HEK293 (cell line): ENCODE data around the gene CLEC4G.

Experiments used
- CTCF ChIA-PET: fragments of 350-600 bp; formaldehyde crosslinking; extraction: SDS; loops from one replicate; lab custom pipeline; 2021; ENCODE audit warnings: antibody characterized with exemption; lab: Yijun Ruan, JAX
- POLR2A ChIA-PET: fragments of 300-600 bp; formaldehyde crosslinking; extraction: SDS; loops from one replicate; lab custom pipeline; 2020; ENCODE audit warnings: antibody characterized with exemption, inconsistent platforms; lab: Yijun Ruan, JAX
- H3K27ac ChIP-seq: fragments of 200-500 bp; sonication (Bioruptor generic); 2 replicates; pipeline ENCODE4 v1.5.1; 2014; ENCODE audit warnings: low read depth, low read length, control low read depth, inconsistent platforms; ENCODE audit errors: extremely low read depth
- H3K36me3 ChIP-seq, 2 experiments: fragments of 200-500 bp in 1 of 2; sonication (Bioruptor generic) in 1 of 2; 1 replicate in 1 of 2; 2 replicates in 1 of 2; pipeline ENCODE4 v1.5.1; 2014 to 2017; ENCODE audit warnings: inconsistent platforms in 2 of 2, low read length in 2 of 2; ENCODE audit not compliant: control insufficient read depth in 2 of 2, insufficient read depth in 1 of 2
- H3K4me1 ChIP-seq: fragments of 200-500 bp; sonication (Bioruptor generic); 2 replicates; pipeline ENCODE4 v1.5.1; 2014; ENCODE audit warnings: mild to moderate bottlenecking, low read length, inconsistent platforms; ENCODE audit not compliant: control insufficient read depth, insufficient read depth
- H3K4me3 ChIP-seq: 2 replicates; pipeline ENCODE4 v1.5.1; 2011; ENCODE audit warnings: low read depth, mild to moderate bottlenecking, control low read depth, low read length, moderate library complexity
- H3K9me3 ChIP-seq: fragments of 200-500 bp; sonication (Bioruptor generic); 2 replicates; pipeline ENCODE4 v1.5.1; 2014; ENCODE audit warnings: low read depth, low read length, inconsistent platforms; ENCODE audit not compliant: control insufficient read depth, insufficient read depth
- GLIS2 ChIP-seq: fragments of 450-650 bp; formaldehyde crosslinking; IDR thresholded peaks from 2 replicates; pipeline ENCODE4 v1.5.1; 2016; ENCODE audit warnings: missing biosample characterization, missing genetic modification characterization
- KLF7 ChIP-seq: fragments of 450-650 bp; formaldehyde crosslinking; IDR thresholded peaks from 2 replicates; pipeline ENCODE4 v1.5.1; 2016; ENCODE audit warnings: missing biosample characterization, missing genetic modification characterization, borderline replicate concordance
- KLF8 ChIP-seq: fragments of 450-650 bp; formaldehyde crosslinking; IDR thresholded peaks from 2 replicates; pipeline ENCODE4 v1.5.1; 2016; ENCODE audit warnings: missing biosample characterization, missing genetic modification characterization
- KLF9 ChIP-seq: fragments of 450-650 bp; formaldehyde crosslinking; IDR thresholded peaks from 2 replicates; pipeline ENCODE4 v1.5.1; 2016; ENCODE audit warnings: missing biosample characterization, missing genetic modification characterization, low read depth
- OSR2 ChIP-seq: fragments of 450-650 bp; formaldehyde crosslinking; IDR thresholded peaks from 2 replicates; pipeline ENCODE4 v1.5.1; 2016; ENCODE audit warnings: missing biosample characterization, missing genetic modification characterization
- SETDB1 ChIP-seq: IDR thresholded peaks from one replicate; pipeline ENCODE4 v1.6.1; 2017; ENCODE audit warnings: mild to moderate bottlenecking, low read length, moderate library complexity, mixed read lengths; ENCODE audit not compliant: insufficient read length
- SP2 ChIP-seq: fragments of 450-650 bp; formaldehyde crosslinking; IDR thresholded peaks from 2 replicates; pipeline ENCODE4 v1.5.1; 2016; ENCODE audit warnings: missing biosample characterization, missing genetic modification characterization
- ZBTB8A ChIP-seq: fragments of 450-650 bp; formaldehyde crosslinking; IDR thresholded peaks from 2 replicates; pipeline ENCODE4 v1.5.1; 2016; ENCODE audit warnings: missing biosample characterization, missing genetic modification characterization
- ZFP69B ChIP-seq: fragments of 450-650 bp; formaldehyde crosslinking; IDR thresholded peaks from 2 replicates; pipeline ENCODE4 v1.5.1; 2016; ENCODE audit warnings: missing biosample characterization, missing genetic modification characterization
- ZNF311 ChIP-seq: fragments of 450-650 bp; formaldehyde crosslinking; IDR thresholded peaks from 2 replicates; pipeline ENCODE4 v1.5.1; 2017; ENCODE audit warnings: missing biosample characterization, missing genetic modification characterization, borderline replicate concordance
- ZNF48 ChIP-seq: fragments of 450-650 bp; formaldehyde crosslinking; IDR thresholded peaks from 2 replicates; pipeline ENCODE4 v1.5.1; 2016; ENCODE audit warnings: missing biosample characterization, missing genetic modification characterization
- ZNF585B ChIP-seq: fragments of 450-650 bp; formaldehyde crosslinking; IDR thresholded peaks from 2 replicates; pipeline ENCODE4 v1.5.1; 2016; ENCODE audit warnings: missing biosample characterization, missing genetic modification characterization
- ZNF610 ChIP-seq: fragments of 450-650 bp; formaldehyde crosslinking; IDR thresholded peaks from 2 replicates; pipeline ENCODE4 v1.5.1; 2016; ENCODE audit warnings: missing biosample characterization, missing genetic modification characterization, borderline replicate concordance
- ZNF626 ChIP-seq: fragments of 450-650 bp; sonication (Bioruptor Pico); formaldehyde crosslinking; IDR thresholded peaks from 2 replicates; pipeline ENCODE4 v1.5.1; 2018; ENCODE audit warnings: missing biosample characterization, missing genetic modification characterization, inconsistent platforms
- ZNF837 ChIP-seq: fragments of 450-650 bp; formaldehyde crosslinking; IDR thresholded peaks from 2 replicates; pipeline ENCODE4 v1.5.1; 2016; ENCODE audit warnings: missing biosample characterization, missing genetic modification characterization
- TF ChIP-seq, protein P1 (sequence below): fragments of 450-650 bp; formaldehyde crosslinking; IDR thresholded peaks from 2 replicates; pipeline ENCODE4 v1.5.1; 2016; ENCODE audit warnings: missing biosample characterization, missing genetic modification characterization
- TF ChIP-seq, protein P2 (sequence below): fragments of 450-650 bp; formaldehyde crosslinking; IDR thresholded peaks from 2 replicates; pipeline ENCODE4 v1.5.1; 2016; ENCODE audit warnings: missing biosample characterization, missing genetic modification characterization
- TF ChIP-seq, protein P3 (sequence below): fragments of 450-650 bp; formaldehyde crosslinking; IDR thresholded peaks from 2 replicates; pipeline ENCODE4 v1.5.1; 2016; ENCODE audit warnings: missing biosample characterization, missing genetic modification characterization, borderline replicate concordance
- TF ChIP-seq, protein P4 (sequence below): fragments of 450-650 bp; formaldehyde crosslinking; IDR thresholded peaks from 2 replicates; pipeline ENCODE4 v1.5.1; 2016; ENCODE audit warnings: missing biosample characterization, missing genetic modification characterization
- TF ChIP-seq, protein P5 (sequence below): fragments of 450-650 bp; formaldehyde crosslinking; IDR thresholded peaks from 2 replicates; pipeline ENCODE4 v1.5.1; 2016; ENCODE audit warnings: missing biosample characterization, missing genetic modification characterization

The CLEC4G gene

DNA sequence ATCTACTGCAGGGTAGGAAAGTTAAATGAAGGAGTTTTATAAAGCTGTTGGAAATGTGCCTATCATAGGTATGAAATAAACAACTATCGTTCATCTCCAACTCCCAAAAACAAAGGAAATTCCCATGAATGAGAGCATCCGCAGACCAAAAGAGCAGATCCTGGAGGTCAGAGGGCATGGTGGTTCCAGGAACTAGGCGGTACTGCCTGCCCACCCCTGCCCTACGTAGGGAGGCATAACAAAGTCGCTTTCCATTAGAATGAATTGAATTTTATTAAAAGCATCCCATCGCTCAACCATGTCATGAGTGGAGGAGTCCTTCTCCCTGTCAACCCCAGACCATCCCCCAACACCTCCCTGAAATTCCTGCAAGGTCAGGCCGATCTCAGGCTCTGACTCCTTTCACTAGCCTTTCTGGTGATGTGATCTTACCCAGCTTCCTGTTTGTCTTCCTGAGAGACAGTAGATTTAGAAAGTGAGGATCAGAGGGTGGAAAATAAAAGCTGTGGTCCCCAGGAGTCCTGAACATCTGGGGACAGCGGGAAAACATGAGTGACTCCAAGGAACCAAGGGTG, 30.9 kb upstream of the CLEC4G start, which contains the start of gene CLEC4M (continued):
- TF ChIP-seq, protein P1, sequence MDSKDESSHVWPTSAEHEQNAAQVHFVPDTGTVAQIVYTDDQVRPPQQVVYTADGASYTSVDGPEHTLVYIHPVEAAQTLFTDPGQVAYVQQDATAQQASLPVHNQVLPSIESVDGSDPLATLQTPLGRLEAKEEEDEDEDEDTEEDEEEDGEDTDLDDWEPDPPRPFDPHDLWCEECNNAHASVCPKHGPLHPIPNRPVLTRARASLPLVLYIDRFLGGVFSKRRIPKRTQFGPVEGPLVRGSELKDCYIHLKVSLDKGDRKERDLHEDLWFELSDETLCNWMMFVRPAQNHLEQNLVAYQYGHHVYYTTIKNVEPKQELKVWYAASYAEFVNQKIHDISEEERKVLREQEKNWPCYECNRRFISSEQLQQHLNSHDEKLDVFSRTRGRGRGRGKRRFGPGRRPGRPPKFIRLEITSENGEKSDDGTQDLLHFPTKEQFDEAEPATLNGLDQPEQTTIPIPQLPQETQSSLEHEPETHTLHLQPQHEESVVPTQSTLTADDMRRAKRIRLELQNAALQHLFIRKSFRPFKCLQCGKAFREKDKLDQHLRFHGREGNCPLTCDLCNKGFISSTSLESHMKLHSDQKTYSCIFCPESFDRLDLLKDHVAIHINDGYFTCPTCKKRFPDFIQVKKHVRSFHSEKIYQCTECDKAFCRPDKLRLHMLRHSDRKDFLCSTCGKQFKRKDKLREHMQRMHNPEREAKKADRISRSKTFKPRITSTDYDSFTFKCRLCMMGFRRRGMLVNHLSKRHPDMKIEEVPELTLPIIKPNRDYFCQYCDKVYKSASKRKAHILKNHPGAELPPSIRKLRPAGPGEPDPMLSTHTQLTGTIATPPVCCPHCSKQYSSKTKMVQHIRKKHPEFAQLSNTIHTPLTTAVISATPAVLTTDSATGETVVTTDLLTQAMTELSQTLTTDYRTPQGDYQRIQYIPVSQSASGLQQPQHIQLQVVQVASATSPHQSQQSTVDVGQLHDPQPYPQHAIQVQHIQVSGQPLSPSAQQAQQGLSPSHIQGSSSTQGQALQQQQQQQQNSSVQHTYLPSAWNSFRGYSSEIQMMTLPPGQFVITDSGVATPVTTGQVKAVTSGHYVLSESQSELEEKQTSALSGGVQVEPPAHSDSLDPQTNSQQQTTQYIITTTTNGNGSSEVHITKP (tag by site-specific recombination): no peak

DNA sequence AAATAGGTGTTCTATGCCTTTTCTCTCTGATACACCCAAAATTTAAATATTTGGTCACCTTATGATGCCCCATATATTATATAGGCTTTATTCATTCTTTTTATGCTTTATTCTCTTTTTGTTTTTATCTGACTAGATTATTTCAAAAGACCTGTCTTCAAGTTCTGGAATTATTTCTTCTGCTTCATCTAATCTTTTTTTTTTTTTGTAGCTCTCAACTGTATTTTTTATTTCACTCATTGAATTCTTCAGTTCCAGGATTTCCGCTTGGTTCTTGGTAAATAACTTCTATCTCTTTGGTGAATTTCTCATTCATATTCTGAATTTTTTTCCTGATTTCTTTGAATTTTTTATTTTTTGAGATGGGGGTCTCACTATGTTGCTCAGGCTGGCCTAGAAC, 27.2 kb upstream of the CLEC4G start:
- POLR2A ChIA-PET: no interaction called here
- CTCF ChIA-PET: no interaction called here

DNA sequence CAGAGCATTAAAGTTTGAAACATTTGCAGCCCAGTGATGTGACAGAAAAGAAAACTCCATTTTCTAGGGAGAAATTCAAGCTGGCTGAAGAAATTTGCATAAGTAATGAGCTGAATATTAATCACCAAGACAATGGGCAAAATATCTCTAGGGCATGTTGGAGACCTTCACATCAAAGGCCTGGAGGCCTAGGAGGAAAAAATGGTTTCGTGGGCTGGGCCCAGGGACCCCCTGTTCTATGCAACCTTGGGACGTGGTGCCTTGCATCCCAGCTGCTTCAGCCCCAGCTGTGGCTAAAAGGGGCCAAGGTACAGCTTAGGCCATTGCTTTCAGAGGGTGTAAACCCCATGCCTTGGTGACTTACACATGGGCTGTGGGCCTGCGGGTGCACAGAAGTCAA, 25.4 kb upstream of the CLEC4G start:
- ChIA-PET POLR2A (no interaction called here), CTCF (no interaction called here)
- Histone ChIP-seq H3K4me3 (no peak overlapping the region), H3K36me3 (no peaks in the 10 kb centered on the region), H3K4me1 (no peaks in the 10 kb centered on the region), H3K9me3 (no peaks in the 10 kb centered on the region), H3K27ac (no peak overlapping the region)
- TF ChIP-seq ZNF48 (tag by site-specific recombination): no peak
- no peak for TF ChIP-seq ZNF311 (tag by site-specific recombination)
- no peak for TF ChIP-seq ZFP69B
- TF ChIP-seq SETDB1: peak; percentile 77
- TF ChIP-seq, protein P2, sequence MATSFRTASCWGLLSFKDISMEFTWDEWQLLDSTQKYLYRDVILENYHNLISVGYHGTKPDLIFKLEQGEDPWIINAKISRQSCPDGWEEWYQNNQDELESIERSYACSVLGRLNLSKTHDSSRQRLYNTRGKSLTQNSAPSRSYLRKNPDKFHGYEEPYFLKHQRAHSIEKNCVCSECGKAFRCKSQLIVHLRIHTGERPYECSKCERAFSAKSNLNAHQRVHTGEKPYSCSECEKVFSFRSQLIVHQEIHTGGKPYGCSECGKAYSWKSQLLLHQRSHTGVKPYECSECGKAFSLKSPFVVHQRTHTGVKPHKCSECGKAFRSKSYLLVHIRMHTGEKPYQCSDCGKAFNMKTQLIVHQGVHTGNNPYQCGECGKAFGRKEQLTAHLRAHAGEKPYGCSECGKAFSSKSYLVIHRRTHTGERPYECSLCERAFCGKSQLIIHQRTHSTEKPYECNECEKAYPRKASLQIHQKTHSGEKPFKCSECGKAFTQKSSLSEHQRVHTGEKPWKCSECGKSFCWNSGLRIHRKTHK: no peak
- no peak for TF ChIP-seq ZBTB8A
- no peak for TF ChIP-seq GLIS2 (tag by site-specific recombination)
- peak; percentile 95 for TF ChIP-seq ZNF585B (tag by site-specific recombination)
- no peak for TF ChIP-seq OSR2 (tag by site-specific recombination)
- TF ChIP-seq ZNF626 (tag by site-specific recombination): no peak
- TF ChIP-seq, protein P3, sequence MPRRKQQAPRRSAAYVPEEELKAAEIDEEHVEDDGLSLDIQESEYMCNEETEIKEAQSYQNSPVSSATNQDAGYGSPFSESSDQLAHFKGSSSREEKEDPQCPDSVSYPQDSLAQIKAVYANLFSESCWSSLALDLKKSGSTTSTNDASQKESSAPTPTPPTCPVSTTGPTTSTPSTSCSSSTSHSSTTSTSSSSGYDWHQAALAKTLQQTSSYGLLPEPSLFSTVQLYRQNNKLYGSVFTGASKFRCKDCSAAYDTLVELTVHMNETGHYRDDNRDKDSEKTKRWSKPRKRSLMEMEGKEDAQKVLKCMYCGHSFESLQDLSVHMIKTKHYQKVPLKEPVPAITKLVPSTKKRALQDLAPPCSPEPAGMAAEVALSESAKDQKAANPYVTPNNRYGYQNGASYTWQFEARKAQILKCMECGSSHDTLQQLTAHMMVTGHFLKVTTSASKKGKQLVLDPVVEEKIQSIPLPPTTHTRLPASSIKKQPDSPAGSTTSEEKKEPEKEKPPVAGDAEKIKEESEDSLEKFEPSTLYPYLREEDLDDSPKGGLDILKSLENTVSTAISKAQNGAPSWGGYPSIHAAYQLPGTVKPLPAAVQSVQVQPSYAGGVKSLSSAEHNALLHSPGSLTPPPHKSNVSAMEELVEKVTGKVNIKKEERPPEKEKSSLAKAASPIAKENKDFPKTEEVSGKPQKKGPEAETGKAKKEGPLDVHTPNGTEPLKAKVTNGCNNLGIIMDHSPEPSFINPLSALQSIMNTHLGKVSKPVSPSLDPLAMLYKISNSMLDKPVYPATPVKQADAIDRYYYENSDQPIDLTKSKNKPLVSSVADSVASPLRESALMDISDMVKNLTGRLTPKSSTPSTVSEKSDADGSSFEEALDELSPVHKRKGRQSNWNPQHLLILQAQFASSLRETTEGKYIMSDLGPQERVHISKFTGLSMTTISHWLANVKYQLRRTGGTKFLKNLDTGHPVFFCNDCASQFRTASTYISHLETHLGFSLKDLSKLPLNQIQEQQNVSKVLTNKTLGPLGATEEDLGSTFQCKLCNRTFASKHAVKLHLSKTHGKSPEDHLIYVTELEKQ (tag by site-specific recombination): no peak
- TF ChIP-seq ZNF837: no peak

More for the DNA sequence above, 27.2 kb upstream of the CLEC4G start:
- no peaks in the 10 kb centered on the region for H3K9me3 ChIP-seq
- no peak overlapping the region for H3K4me3 ChIP-seq
- peak; percentile 88 for TF ChIP-seq SETDB1
- TF ChIP-seq KLF8: no peak
- TF ChIP-seq KLF9: no peak
- TF ChIP-seq SP2 (tag by site-specific recombination): no peak
- no peak for TF ChIP-seq KLF7 (tag by site-specific recombination)
- TF ChIP-seq, protein P4, sequence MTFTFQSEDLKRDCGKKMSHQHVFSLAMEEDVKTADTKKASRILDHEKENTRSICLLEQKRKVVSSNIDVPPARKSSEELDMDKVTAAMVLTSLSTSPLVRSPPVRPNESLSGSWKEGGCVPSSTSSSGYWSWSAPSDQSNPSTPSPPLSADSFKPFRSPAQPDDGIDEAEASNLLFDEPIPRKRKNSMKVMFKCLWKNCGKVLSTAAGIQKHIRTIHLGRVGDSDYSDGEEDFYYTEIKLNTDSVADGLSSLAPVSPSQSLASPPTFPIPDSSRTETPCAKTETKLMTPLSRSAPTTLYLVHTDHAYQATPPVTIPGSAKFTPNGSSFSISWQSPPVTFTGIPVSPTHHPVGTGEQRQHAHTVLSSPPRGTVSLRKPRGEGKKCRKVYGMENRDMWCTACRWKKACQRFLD (tag by site-specific recombination): no peak
- 0 out of 2 replicates have a peak, but pooled peaks have one; percentile 14 for TF ChIP-seq ZNF610
- TF ChIP-seq, protein P5, sequence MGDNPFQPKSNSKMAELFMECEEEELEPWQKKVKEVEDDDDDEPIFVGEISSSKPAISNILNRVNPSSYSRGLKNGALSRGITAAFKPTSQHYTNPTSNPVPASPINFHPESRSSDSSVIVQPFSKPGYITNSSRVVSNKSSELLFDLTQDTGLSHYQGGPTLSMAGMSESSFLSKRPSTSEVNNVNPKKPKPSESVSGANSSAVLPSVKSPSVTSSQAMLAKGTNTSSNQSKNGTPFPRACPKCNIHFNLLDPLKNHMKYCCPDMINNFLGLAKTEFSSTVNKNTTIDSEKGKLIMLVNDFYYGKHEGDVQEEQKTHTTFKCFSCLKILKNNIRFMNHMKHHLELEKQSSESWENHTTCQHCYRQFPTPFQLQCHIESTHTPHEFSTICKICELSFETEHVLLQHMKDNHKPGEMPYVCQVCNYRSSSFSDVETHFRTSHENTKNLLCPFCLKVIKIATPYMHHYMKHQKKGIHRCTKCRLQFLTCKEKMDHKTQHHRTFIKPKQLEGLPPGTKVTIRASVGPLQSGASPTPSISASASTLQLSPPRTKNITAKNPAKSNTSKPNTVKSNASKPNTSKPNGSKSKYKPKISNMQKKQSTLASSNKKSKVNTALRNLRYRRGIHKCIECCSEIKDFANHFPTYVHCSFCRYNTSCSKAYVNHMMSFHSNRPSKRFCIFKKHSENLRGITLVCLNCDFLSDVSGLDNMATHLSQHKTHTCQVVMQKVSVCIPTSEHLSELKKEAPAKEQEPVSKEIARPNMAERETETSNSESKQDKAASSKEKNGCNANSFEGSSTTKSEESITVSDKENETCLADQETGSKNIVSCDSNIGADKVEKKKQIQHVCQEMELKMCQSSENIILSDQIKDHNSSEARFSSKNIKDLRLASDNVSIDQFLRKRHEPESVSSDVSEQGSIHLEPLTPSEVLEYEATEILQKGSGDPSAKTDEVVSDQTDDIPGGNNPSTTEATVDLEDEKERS (tag by site-specific recombination): 0 out of 2 replicates have a peak, but pooled peaks have one; percentile 69
- no peaks in the 10 kb centered on the region for H3K4me1 ChIP-seq
- no peak overlapping the region for H3K27ac ChIP-seq
- H3K36me3 ChIP-seq: no peaks in the 10 kb centered on the region
